Keratinocyte (primary cell): ENCODE data around the gene MERTK. TPM values are rescaled to one million over a fixed set of nuclear protein-coding genes. Genes with fewer than 3 reads are reported as not detected.

ENCODE experiments used
- DNase-seq: peaks from one replicate; pipeline ENCODE4 v3.0.0-alpha.2; 2011; ENCODE audit warnings: low read depth, missing footprints, low spot score
- FAIRE-seq: peaks from 2 replicates; lab custom pipeline; 2011; peaks lifted over from hg19 to GRCh38; lab: Jason Lieb, UNC
- H2AFZ ChIP-seq: 2 replicates; pipeline ENCODE4 v1.6.0; 2012; ENCODE audit warnings: low read length, control low read depth, inconsistent platforms; ENCODE audit not compliant: control insufficient read depth
- H3K27ac ChIP-seq: 2 replicates; pipeline ENCODE4 v1.5.1; 2011; ENCODE audit warnings: low read length; ENCODE audit not compliant: control insufficient read depth, insufficient read depth
- H3K27me3 ChIP-seq: 3 replicates; pipeline ENCODE4 v1.6.0; 2011; ENCODE audit warnings: low read length; ENCODE audit not compliant: control insufficient read depth, insufficient read depth; ENCODE audit errors: extremely low read depth
- H3K36me3 ChIP-seq, 2 experiments: 2 replicates in 1 of 2; 3 replicates in 1 of 2; pipeline ENCODE4 v1.5.1; 2011; ENCODE audit warnings: low read length in 2 of 2, mild to moderate bottlenecking in 1 of 2; ENCODE audit not compliant: control insufficient read depth in 2 of 2, insufficient read depth in 2 of 2; ENCODE audit errors: extremely low read depth in 1 of 2
- H3K4me1 ChIP-seq: 3 replicates; pipeline ENCODE4 v1.5.1; 2011; ENCODE audit warnings: low read length; ENCODE audit not compliant: control insufficient read depth, insufficient read depth; ENCODE audit errors: extremely low read depth
- H3K4me2 ChIP-seq: 3 replicates; pipeline ENCODE4 v1.6.0; 2011; ENCODE audit warnings: low read depth, low read length; ENCODE audit not compliant: control insufficient read depth, insufficient read depth; ENCODE audit errors: extremely low read depth
- H3K4me3 ChIP-seq, 3 experiments: fragments of 200-600 bp in 1 of 3; sonication (generic) in 1 of 3; 2 replicates in 2 of 3; 3 replicates in 1 of 3; pipeline ENCODE4 v1.5.1; 2011 to 2016; ENCODE audit warnings: low read length in 3 of 3, mild to moderate bottlenecking in 3 of 3, control low read depth in 2 of 3, inconsistent platforms in 1 of 3, low read depth in 1 of 3, mixed read lengths in 1 of 3, mixed run types in 1 of 3, moderate library complexity in 1 of 3; ENCODE audit not compliant: control insufficient read depth in 2 of 3, insufficient read depth in 2 of 3; ENCODE audit errors: extremely low read depth in 1 of 3
- H3K79me2 ChIP-seq: 2 replicates; pipeline ENCODE4 v1.6.0; 2012; ENCODE audit warnings: low read length; ENCODE audit not compliant: control insufficient read depth, insufficient read depth
- H3K9ac ChIP-seq: 3 replicates; pipeline ENCODE4 v1.6.0; 2011; ENCODE audit warnings: low read length; ENCODE audit not compliant: control insufficient read depth, insufficient read depth; ENCODE audit errors: extremely low read depth
- H3K9me1 ChIP-seq: 3 replicates; pipeline ENCODE4 v1.6.0; 2011; ENCODE audit warnings: low read length; ENCODE audit not compliant: control insufficient read depth, insufficient read depth; ENCODE audit errors: extremely low read depth
- H3K9me3 ChIP-seq: 2 replicates; pipeline ENCODE4 v1.5.1; 2012; ENCODE audit warnings: low read depth, low read length; ENCODE audit not compliant: control insufficient read depth
- H4K20me1 ChIP-seq: 3 replicates; pipeline ENCODE4 v1.6.0; 2011; ENCODE audit warnings: low read length; ENCODE audit not compliant: control insufficient read depth, insufficient read depth; ENCODE audit errors: extremely low read depth
- CTCF ChIP-seq, 3 experiments: IDR thresholded peaks in 1 of 3; conservative IDR thresholded peaks in 1 of 3; optimal IDR thresholded peaks in 1 of 3; 2 replicates in 2 of 3; 3 replicates in 1 of 3; pipeline versions ENCODE3 to v1.5.1; 2011; ENCODE audit warnings: low read length in 3 of 3, mild to moderate bottlenecking in 3 of 3, moderate library complexity in 2 of 3, control low read depth in 1 of 3, inconsistent platforms in 1 of 3; ENCODE audit not compliant: insufficient read depth in 2 of 3; ENCODE audit errors: extremely low read depth in 1 of 3
- EZH2 ChIP-seq: IDR thresholded peaks from one replicate; pipeline ENCODE4 v1.6.1; 2012; ENCODE audit warnings: inconsistent platforms, mild to moderate bottlenecking, low read length, moderate library complexity
- dilution Hi-C: fragments of 300-500 bp; cut with MboI; formaldehyde crosslinking; loops from one replicate; pipeline ENCODE4 v1.7.0; 2020; ENCODE audit warnings: low sequenced_read_pairs; ENCODE audit not compliant: extremely low pct_ligation_motif_present
- polyA plus RNA-seq, 5 experiments: library from polyadenylated mRNA; depleted of rRNA in 3 of 5; stranded (reverse) in 3 of 5; stranded (forward) in 1 of 5; unstranded in 1 of 5; fragments of >200 nt; gene quantifications; 1 replicate in 1 of 5; 2 replicates in 3 of 5; 3 replicates in 1 of 5; pipeline versions ENCODE4 v1.2.1 to v1.2.3, GENCODE V29; 2011 to 2012; ENCODE audit warnings: missing spikeins in 2 of 5, low read depth in 1 of 5, low replicate concordance in 1 of 5

MERTK gene
- polyA plus RNA-seq, 1 donor (not counting 4 experiments of a cell fraction or from before 2014, with no cell fraction given), result 0.14 TPM

- DNase-seq (no peak), FAIRE-seq (no peak)
- peaks cover 10% of the 10 kb centered on the region for H3K27me3 ChIP-seq
- H3K9me3 ChIP-seq, result no peaks in the 10 kb centered on the region
- dilution Hi-C loops, result loop anchor here (25.0 kb wide), 1 partner anchor 100 kb away; no protein-coding TSS in a partner anchor
- no peak overlapping the region for H2AFZ ChIP-seq
- H3K4me1 ChIP-seq, result peaks cover 4% of the 10 kb centered on the region
- H3K79me2 ChIP-seq, result no peaks in the 10 kb centered on the region
- no peaks in the 10 kb centered on the region for H3K36me3 ChIP-seq
- H3K9ac ChIP-seq, result no peak overlapping the region
- H3K4me3 ChIP-seq, result no peak overlapping the region
- no peaks in the 10 kb centered on the region for H3K9me1 ChIP-seq
- H3K4me2 ChIP-seq, result no peak overlapping the region
- TF ChIP-seq EZH2 (no peak), CTCF (optimal IDR thresholded peaks at IDR 0.05 in 1 of 3, IDR thresholded peaks at IDR 0.05 in 1 of 3, conservative IDR thresholded peaks at IDR 0.05 in 1 of 3; ENCODE audit: extremely low read depth in 1 of 3, insufficient read depth in 2 of 3, low read length in 3 of 3) (no peak)
- no peak overlapping the region for H3K27ac ChIP-seq
- no peaks in the 10 kb centered on the region for H4K20me1 ChIP-seq
Measured at GRCh38 chr2:111912547-111912946, 14.1 kb downstream of the MERTK start.

- Histone ChIP-seq H3K9me1 (no peaks in the 10 kb centered on the region), H3K79me2 (no peaks in the 10 kb centered on the region), H3K4me3 (no peak overlapping the region), H4K20me1 (no peaks in the 10 kb centered on the region), H3K27me3 (peaks cover 27% of the 10 kb centered on the region), H3K4me1 (peaks cover 4% of the 10 kb centered on the region), H3K9me3 (no peaks in the 10 kb centered on the region), H3K36me3 (no peaks in the 10 kb centered on the region), H3K9ac (no peak overlapping the region), H2AFZ (no peak overlapping the region), H3K27ac (no peak overlapping the region), H3K4me2 (no peak overlapping the region)
- TF ChIP-seq CTCF (optimal IDR thresholded peaks at IDR 0.05 in 1 of 3, IDR thresholded peaks at IDR 0.05 in 1 of 3, conservative IDR thresholded peaks at IDR 0.05 in 1 of 3; ENCODE audit: extremely low read depth in 1 of 3, insufficient read depth in 2 of 3, low read length in 3 of 3), result no peak
- no peak for TF ChIP-seq EZH2
- DNase-seq (no peak), FAIRE-seq (no peak)
- dilution Hi-C loops, result loop anchor here (25.0 kb wide), 1 partner anchor 95 kb away; no protein-coding TSS in a partner anchor
Measured at GRCh38 chr2:111917106-111917505, 18.7 kb downstream of the MERTK start.
